IMR-90 (cell line): ENCODE results near the gene PLD4. TPM values are rescaled to one million over a fixed set of nuclear protein-coding genes. Genes with fewer than 3 reads are reported as not detected.

Experiments used
- ATAC-seq: fragments of 200-7000 bp; cut with Tn5 transposase; 2 replicates; pipeline ENCODE4 v1.9.1; 2020; ENCODE audit warnings: low read depth, mild to moderate bottlenecking, moderate library complexity
- BruUV-seq: library from RNA; stranded (reverse); fragments of 400-500 nt; replicated peaks from 2 replicates; lab custom pipeline; 2021; lab: Mats Ljungman, UMichigan
- CTCF ChIA-PET: fragments of 300-600 bp; formaldehyde crosslinking; extraction: SDS; loops from one replicate; lab custom pipeline; 2021; ENCODE audit warnings: antibody characterized with exemption; lab: Yijun Ruan, JAX
- POLR2A ChIA-PET: fragments of 300-600 bp; sonication (Branson Sonifier 250); formaldehyde crosslinking; loops from one replicate; lab custom pipeline; 2022; ENCODE audit warnings: antibody characterized with exemption; ENCODE audit not compliant: unreplicated experiment; lab: Charles Lee
- DNase-seq: peaks from one replicate; pipeline ENCODE4 v3.0.0; 2013
- H2AFZ ChIP-seq: replicated peaks from 2 replicates; pipeline ENCODE3; 2013; ENCODE audit warnings: low read length, mild to moderate bottlenecking; ENCODE audit not compliant: poor library complexity
- H2AK5ac ChIP-seq: 2 replicates; pipeline ENCODE4 v1.6.1; 2013; ENCODE audit warnings: low read depth, low read length, inconsistent platforms
- H2AK9ac ChIP-seq: replicated peaks from 2 replicates; pipeline ENCODE3; 2013; ENCODE audit warnings: mild to moderate bottlenecking, low read depth, low read length, moderate library complexity; ENCODE audit not compliant: poor library complexity
- H2BK120ac ChIP-seq: 2 replicates; pipeline ENCODE4 v1.6.1; 2013; ENCODE audit warnings: low read depth, low read length, inconsistent platforms
- H2BK15ac ChIP-seq: 3 replicates; pipeline ENCODE4 v1.6.1; 2013; ENCODE audit warnings: low read depth, low read length, inconsistent platforms
- H2BK20ac ChIP-seq: 2 replicates; pipeline ENCODE4 v1.6.1; 2013; ENCODE audit warnings: low read depth, mild to moderate bottlenecking, inconsistent platforms, low read length, moderate library complexity
- H2BK5ac ChIP-seq: 2 replicates; pipeline ENCODE4 v1.6.1; 2013; ENCODE audit warnings: mild to moderate bottlenecking, low read depth, low read length, inconsistent platforms; ENCODE audit not compliant: poor library complexity, severe bottlenecking
- H3K14ac ChIP-seq: replicated peaks from 2 replicates; pipeline ENCODE4 v1.6.1; 2013; ENCODE audit warnings: low read depth, low read length, inconsistent platforms
- H3K18ac ChIP-seq: 2 replicates; pipeline ENCODE4 v1.6.1; 2013; ENCODE audit warnings: low read depth, low read length, control low read depth
- H3K23ac ChIP-seq: 2 replicates; pipeline ENCODE4 v1.6.1; 2013; ENCODE audit warnings: low read depth, low read length, inconsistent platforms
- H3K27ac ChIP-seq: 2 replicates; pipeline ENCODE4 v1.5.1; 2013; ENCODE audit warnings: mild to moderate bottlenecking, control low read depth, low read length; ENCODE audit not compliant: insufficient read depth
- H3K27me3 ChIP-seq: 2 replicates; pipeline ENCODE4 v1.6.1; 2013; ENCODE audit warnings: low read length; ENCODE audit not compliant: control insufficient read depth, insufficient read depth
- H3K36me3 ChIP-seq: 2 replicates; pipeline ENCODE4 v1.6.1; 2013; ENCODE audit warnings: low read length, mixed read lengths; ENCODE audit not compliant: control insufficient read depth, insufficient read depth
- H3K4ac ChIP-seq: 2 replicates; pipeline ENCODE4 v1.6.1; 2013; ENCODE audit warnings: low read depth, low read length, inconsistent platforms
- H3K4me1 ChIP-seq: 2 replicates; pipeline ENCODE4 v1.6.1; 2013; ENCODE audit warnings: low read length, mixed read lengths; ENCODE audit not compliant: control insufficient read depth, insufficient read depth
- H3K4me2 ChIP-seq: 2 replicates; pipeline ENCODE4 v1.6.1; 2013; ENCODE audit warnings: low read depth, mild to moderate bottlenecking, control low read depth, low read length, moderate library complexity
- H3K4me3 ChIP-seq: 2 replicates; pipeline ENCODE4 v1.5.1; 2013; ENCODE audit warnings: low read depth, mild to moderate bottlenecking, control low read depth, low read length, moderate library complexity; ENCODE audit not compliant: insufficient read depth
- H3K56ac ChIP-seq: 2 replicates; pipeline ENCODE4 v1.6.1; 2013; ENCODE audit warnings: low read length, inconsistent platforms; ENCODE audit not compliant: insufficient read depth; ENCODE audit errors: extremely low read depth
- H3K79me1 ChIP-seq, 2 experiments: 2 replicates each; pipeline ENCODE4 v1.6.1; 2013; ENCODE audit warnings: low read length in 2 of 2, inconsistent platforms in 1 of 2, low read depth in 1 of 2
- H3K9ac ChIP-seq: 2 replicates; pipeline ENCODE4 v1.6.1; 2013; ENCODE audit warnings: low read depth, low read length, control low read depth
- H3K9me1 ChIP-seq: 2 replicates; pipeline ENCODE4 v1.6.1; 2013; ENCODE audit warnings: low read length, inconsistent platforms; ENCODE audit not compliant: insufficient read depth
- H3K9me3 ChIP-seq: 2 replicates; pipeline ENCODE4 v1.6.1; 2013; ENCODE audit warnings: low read length; ENCODE audit not compliant: control insufficient read depth, insufficient read depth
- H4K20me1 ChIP-seq: 2 replicates; pipeline ENCODE4 v1.6.1; 2013; ENCODE audit warnings: low read length, inconsistent platforms; ENCODE audit not compliant: insufficient read depth
- H4K5ac ChIP-seq: 2 replicates; pipeline ENCODE4 v1.6.1; 2013; ENCODE audit warnings: mild to moderate bottlenecking, low read depth, low read length, control low read depth
- H4K8ac ChIP-seq, 2 experiments: 2 replicates each; pipeline ENCODE4 v1.6.1; 2013; ENCODE audit warnings: low read depth in 2 of 2, low read length in 2 of 2, control low read depth in 1 of 2, inconsistent platforms in 1 of 2
- H4K91ac ChIP-seq: 2 replicates; pipeline ENCODE4 v1.6.1; 2013; ENCODE audit warnings: low read depth, low read length, inconsistent platforms; ENCODE audit not compliant: insufficient read depth
- CEBPB ChIP-seq: IDR thresholded peaks from 2 replicates; pipeline ENCODE4 v1.6.1; 2012; ENCODE audit warnings: low read depth, low read length, improper control_type of control experiment
- CHD1 ChIP-seq: IDR thresholded peaks from 2 replicates; pipeline ENCODE4 v1.6.1; 2012; ENCODE audit warnings: low read depth, low read length, improper control_type of control experiment
- CTCF ChIP-seq: conservative IDR thresholded peaks from 2 replicates; pipeline ENCODE4 v1.5.1; 2012; ENCODE audit warnings: mild to moderate bottlenecking, low read depth, low read length, improper control_type of control experiment
- FOS ChIP-seq: fragments of 150-350 bp; IDR thresholded peaks from 2 replicates; pipeline ENCODE4 v1.6.1; 2016; ENCODE audit warnings: low read depth, low read length
- MAZ ChIP-seq: IDR thresholded peaks from 2 replicates; pipeline ENCODE4 v1.6.1; 2012; ENCODE audit warnings: low read depth, mild to moderate bottlenecking, low read length, improper control_type of control experiment, moderate library complexity, borderline replicate concordance
- MXI1 ChIP-seq: IDR thresholded peaks from 2 replicates; pipeline ENCODE4 v1.6.1; 2012; ENCODE audit warnings: low read depth, mild to moderate bottlenecking, low read length, moderate library complexity, borderline replicate concordance
- NFE2L2 ChIP-seq: fragments of 150-350 bp; IDR thresholded peaks from 2 replicates; pipeline ENCODE4 v1.6.1; 2016; ENCODE audit warnings: low read depth, mild to moderate bottlenecking, low read length
- POLR2A ChIP-seq: IDR thresholded peaks from 2 replicates; pipeline ENCODE4 v1.6.1; 2012; ENCODE audit warnings: mild to moderate bottlenecking, low read depth, low read length
- RAD21 ChIP-seq: IDR thresholded peaks from 2 replicates; pipeline ENCODE4 v1.6.1; 2012; ENCODE audit warnings: low read length, improper control_type of control experiment
- RCOR1 ChIP-seq: IDR thresholded peaks from 2 replicates; pipeline ENCODE4 v1.6.1; 2012; ENCODE audit warnings: mild to moderate bottlenecking, low read length, improper control_type of control experiment; ENCODE audit not compliant: insufficient replicate concordance
- RFX5 ChIP-seq: IDR thresholded peaks from 2 replicates; pipeline ENCODE4 v1.8.0; 2012; ENCODE audit warnings: low read depth, mild to moderate bottlenecking, low read length, moderate library complexity
- SMC3 ChIP-seq: fragments of 150-350 bp; IDR thresholded peaks from 2 replicates; pipeline ENCODE4 v1.6.1; 2016; ENCODE audit warnings: low read depth, mild to moderate bottlenecking, antibody characterized with exemption, low read length, moderate library complexity
- WGBS, 2 experiments: methylation state at CpG; one replicate each; pipeline versions ENCODE4 v1.1.5 to v1.1.7; 2013; ENCODE audit warnings: missing lambda C conversion rate in 2 of 2; ENCODE audit not compliant: insufficient read length in 1 of 2; ENCODE audit errors: extremely low coverage in 2 of 2; 5-methylcytosine and 5-hydroxymethylcytosine counted together
- dilution Hi-C: fragments of 300-500 bp; cut with HindIII; formaldehyde crosslinking; loops from one replicate; pipeline ENCODE4 v1.14.3; 2018; ENCODE audit warnings: low sequenced_read_pairs; ENCODE audit not compliant: unreplicated experiment
- in situ Hi-C: fragments of 300-500 bp; cut with MboI; formaldehyde crosslinking; loops from 3 replicates; pipeline ENCODE4 v1.14.3; 2019; ENCODE audit warnings: low sequenced_read_pairs, inconsistent platforms, mixed read lengths
- intact Hi-C: fragments of 100-400 bp; cut with micrococcal nuclease; formaldehyde crosslinking; loops from 2 replicates; pipeline ENCODE4 v1.10.0; 2022
- polyA plus RNA-seq, 3 experiments: library from polyadenylated mRNA; depleted of rRNA; stranded (reverse); fragments of >200 nt; gene quantifications; 2 replicates each; pipeline ENCODE4 v1.2.3, GENCODE V29; 2012; ENCODE audit warnings: low replicate concordance in 1 of 3
- total RNA-seq: library from RNA; depleted of rRNA; stranded (reverse); fragments of >200 nt; gene quantifications from 2 replicates; pipeline ENCODE4 v1.2.3, GENCODE V29; 2012
- TF ChIP-seq, protein P1 (sequence below): fragments of 150-350 bp; IDR thresholded peaks from 2 replicates; pipeline ENCODE4 v1.6.1; 2016; ENCODE audit warnings: low read depth, mild to moderate bottlenecking, low read length, moderate library complexity, borderline replicate concordance

The PLD4 gene
- total and polyA plus RNA-seq, 2 of the 4 experiments (the other 2 are of a cell fraction): 0.05 TPM; not detected in 1

DNA sequence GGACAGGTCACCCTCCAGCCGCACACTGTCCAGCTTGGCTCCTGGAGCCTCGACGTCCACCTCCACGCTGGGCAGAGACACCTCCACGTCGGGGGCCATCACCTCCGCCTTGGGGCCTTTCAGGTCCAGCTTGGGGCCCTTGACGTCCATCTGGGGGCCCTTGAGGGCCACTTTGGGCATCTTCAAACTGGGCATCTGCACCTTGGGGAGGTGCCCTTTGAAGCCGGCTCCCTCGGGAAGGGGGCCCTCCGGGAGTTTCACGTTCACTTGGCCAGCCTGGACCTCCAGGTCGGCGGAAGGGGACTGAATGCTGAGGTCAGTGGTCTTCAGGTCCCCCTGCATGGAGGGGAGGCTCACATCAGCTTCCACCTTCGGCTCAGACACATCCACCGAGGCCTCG is 25.3 kb downstream of the PLD4 start:
- BruUV-seq: no TSS peak
- no peak for ATAC-seq
- ChIA-PET CTCF (no interaction called here), POLR2A (no interaction called here)
- no peak overlapping the region for H3K9ac ChIP-seq
- intact Hi-C loops (no loop called here), in situ Hi-C loops (no loop called here), dilution Hi-C loops (no loop called here)
- no peak overlapping the region for H2AK9ac ChIP-seq
- no peaks in the 10 kb centered on the region for H4K20me1 ChIP-seq
- 74% methylated on average over 8 of the region's 17 CpGs; no CpG with 5 or more reads in 1 of the 2 experiments for WGBS, 2 experiments
- no peak overlapping the region for H2AFZ ChIP-seq
- no peak overlapping the region for H2BK120ac ChIP-seq
- no peaks in the 10 kb centered on the region for H3K9me3 ChIP-seq
- H2BK5ac ChIP-seq: no peak overlapping the region
- no peak overlapping the region for H3K27ac ChIP-seq
- no peaks in the 10 kb centered on the region for H3K9me1 ChIP-seq
- H4K91ac ChIP-seq: no peak overlapping the region
- H3K18ac ChIP-seq: no peak overlapping the region
- H3K4me2 ChIP-seq: no peak overlapping the region
- TF ChIP-seq POLR2A (no peak), RFX5 (no peak), NFE2L2 (no peak), FOS (no peak), RAD21 (no peak), CHD1 (no peak), RCOR1 (no peak), MXI1 (no peak), CEBPB (no peak), SMC3 (no peak), MAZ (no peak), CTCF (no peak)
- TF ChIP-seq, protein P1, sequence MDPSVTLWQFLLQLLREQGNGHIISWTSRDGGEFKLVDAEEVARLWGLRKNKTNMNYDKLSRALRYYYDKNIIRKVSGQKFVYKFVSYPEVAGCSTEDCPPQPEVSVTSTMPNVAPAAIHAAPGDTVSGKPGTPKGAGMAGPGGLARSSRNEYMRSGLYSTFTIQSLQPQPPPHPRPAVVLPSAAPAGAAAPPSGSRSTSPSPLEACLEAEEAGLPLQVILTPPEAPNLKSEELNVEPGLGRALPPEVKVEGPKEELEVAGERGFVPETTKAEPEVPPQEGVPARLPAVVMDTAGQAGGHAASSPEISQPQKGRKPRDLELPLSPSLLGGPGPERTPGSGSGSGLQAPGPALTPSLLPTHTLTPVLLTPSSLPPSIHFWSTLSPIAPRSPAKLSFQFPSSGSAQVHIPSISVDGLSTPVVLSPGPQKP: no peak
- H3K23ac ChIP-seq: no peak overlapping the region
- H3K56ac ChIP-seq: no peak overlapping the region
- peaks cover 2% of the 10 kb centered on the region; the same call in 1 of the 2 replicates for H3K36me3 ChIP-seq
- no peak overlapping the region for H2BK20ac ChIP-seq
- H3K4me3 ChIP-seq: no peak overlapping the region
- no peaks in the 10 kb centered on the region for H3K27me3 ChIP-seq
- H2BK15ac ChIP-seq: no peak overlapping the region
- H4K8ac ChIP-seq: no peak overlapping the region
- no peak for DNase-seq
- no peaks in the 10 kb centered on the region for H3K4me1 ChIP-seq
- no peaks in the 10 kb centered on the region for H3K79me1 ChIP-seq
- H4K5ac ChIP-seq: no peak overlapping the region
- no peak overlapping the region for H3K4ac ChIP-seq
- no peak overlapping the region for H2AK5ac ChIP-seq
- no peak overlapping the region for H3K14ac ChIP-seq
